ENCODE measurements around the gene NCSTN.
"Not testable (repeated sequence)": the region's sequence is repeated elsewhere in the genome, so short reads cannot be mapped to it uniquely, and the experiment has no call there.

Gene NCSTN

DNA sequence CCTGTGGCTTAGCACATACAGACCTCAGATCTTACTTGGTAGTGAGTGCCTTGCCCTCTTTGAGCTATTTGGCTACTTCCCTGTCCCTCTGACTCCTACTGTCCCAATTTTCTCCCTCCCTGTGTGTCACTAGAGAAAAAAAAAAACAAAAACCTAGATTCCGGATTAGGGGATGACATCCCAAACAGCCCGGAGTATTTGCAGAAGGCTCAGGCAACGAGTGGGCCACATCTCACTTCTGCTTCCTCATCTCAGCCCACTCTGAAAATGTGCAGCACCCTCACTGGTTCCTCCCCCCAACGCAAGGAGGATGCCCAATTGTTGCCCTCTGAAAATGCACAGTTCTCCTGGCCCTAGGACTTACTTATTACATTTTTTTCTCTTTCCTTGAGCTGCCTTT, 28.6 kb downstream of the NCSTN start:
- DNase-seq (ENCODE audit: low spot score): no peak

DNA sequence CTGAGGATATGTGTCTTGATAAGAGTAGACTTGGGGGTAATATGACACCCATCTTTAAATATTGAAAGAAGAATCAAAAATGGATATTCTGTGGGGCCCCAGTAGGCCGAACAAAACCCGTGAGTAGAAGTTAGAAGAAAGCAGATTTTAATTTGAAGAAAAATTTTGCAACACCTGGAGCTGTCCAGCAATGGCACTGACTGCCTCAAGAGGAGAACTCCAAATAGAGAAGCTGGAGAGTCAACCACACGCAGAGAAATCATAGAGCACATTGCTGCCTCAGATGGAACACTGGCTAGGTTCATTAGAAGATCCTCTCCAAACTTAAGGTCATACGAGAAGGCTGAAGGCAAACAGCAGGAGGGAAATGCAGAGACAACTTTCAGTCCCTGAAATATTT, 30.5 kb downstream of the NCSTN start:
- DNase-seq (ENCODE audit: low spot score): no peak

DNA sequence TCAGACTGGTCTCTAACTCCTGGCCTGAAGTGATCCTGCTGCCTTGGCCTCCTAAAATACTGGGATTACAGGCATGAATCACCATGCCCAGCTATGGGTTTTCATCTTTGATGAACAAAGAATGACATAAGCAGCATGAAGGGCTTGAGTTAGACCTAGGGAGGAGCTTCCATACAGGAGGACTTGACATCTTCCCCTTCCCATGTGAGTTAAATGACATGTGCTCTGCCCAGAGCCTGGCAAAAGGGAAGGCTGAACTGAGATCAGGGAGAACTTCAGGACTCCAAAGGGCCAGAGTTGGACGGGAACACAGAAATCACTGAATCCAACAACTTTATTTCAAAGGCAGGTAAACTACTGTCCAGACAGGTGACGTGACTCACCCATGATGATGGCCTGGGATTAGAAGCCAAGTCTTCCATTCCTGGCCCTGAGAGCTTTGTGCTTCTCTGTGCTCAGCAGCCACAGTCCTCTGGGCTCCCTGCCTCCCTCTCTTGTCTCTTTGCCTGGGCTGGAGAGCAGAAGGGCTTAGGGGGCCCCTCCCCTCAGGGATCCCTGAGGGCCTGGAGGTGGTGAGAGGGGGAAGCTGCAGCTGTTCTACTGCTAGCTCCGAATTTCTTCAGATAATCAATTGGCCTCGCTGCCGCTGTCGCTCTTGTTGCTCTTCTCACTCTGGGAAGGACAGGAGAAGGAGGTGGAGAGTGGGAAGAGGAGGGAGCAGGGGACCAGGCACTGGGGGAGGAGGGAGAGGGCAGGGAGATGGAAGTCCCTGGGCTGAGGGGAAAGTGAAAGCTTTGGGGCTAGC, 31.3 kb downstream of the NCSTN start:
- no peak for DNase-seq (ENCODE audit: low spot score)

DNA sequence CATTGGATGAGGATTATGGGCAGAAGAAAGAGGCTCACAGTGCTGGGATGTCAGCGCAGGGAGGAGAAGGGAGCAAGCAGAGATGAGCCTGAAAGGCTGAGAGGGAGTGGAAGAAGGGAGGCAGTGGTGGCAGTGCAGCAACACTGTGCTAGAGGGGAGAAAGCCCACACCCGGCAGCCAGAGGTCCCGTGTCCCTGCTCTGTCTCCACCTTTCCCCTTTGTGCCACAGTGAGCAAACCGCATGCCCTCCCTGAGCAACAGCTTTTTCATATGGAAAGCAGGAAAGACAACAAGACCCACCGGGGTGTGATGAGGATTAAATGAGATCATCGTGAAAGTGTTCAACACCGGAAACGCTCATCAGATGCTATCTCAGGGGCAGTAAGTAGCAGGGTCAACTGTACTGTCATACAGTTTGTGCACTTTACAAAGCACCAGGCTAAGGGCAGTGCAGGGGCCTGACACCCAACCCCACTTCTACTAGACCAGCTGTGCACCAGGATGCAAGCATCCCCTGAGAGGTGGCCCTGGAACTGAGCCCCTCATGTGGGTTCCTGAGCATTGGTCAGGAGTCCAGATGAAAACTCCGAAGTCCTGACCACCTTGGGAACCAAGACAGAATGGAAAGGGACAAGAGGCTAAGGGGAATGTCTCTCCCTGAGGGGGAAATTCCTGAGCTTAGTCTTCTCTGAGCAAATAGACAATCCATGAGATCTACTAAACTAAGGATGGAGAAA, 32.8 kb downstream of the NCSTN start:
- DNase-seq (ENCODE audit: low spot score): peak; percentile 30

DNA sequence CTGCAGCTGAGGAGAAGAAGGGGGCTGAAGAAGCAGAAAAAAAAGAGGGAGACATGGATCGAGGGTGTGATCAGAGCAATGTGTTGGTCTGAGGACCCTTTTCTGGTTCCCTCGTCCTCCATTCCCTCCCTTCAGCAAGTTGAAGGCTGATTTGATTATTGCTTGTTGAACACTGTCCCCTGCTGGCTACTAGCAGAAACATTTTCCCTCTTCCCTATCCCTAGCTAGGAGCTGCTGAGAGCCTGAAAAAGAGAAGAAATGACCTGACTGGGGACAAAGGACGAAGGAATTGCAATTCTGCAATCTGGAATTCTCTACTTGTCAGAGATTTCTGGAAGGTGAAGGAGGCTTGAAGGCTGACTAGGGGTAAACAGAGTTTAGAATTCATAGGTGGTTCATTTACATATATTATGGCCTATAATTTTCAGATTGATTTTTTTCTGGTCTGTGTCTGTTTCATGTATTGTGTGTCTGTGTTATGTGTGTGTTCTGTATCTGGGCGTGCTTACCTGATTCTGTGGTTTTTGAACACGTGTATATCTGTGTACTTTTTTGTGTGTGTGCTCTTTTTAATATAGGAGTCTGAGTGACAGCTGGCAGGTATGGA, 33.4 kb downstream of the NCSTN start:
- peak; percentile 77 for DNase-seq (ENCODE audit: low spot score)

DNA sequence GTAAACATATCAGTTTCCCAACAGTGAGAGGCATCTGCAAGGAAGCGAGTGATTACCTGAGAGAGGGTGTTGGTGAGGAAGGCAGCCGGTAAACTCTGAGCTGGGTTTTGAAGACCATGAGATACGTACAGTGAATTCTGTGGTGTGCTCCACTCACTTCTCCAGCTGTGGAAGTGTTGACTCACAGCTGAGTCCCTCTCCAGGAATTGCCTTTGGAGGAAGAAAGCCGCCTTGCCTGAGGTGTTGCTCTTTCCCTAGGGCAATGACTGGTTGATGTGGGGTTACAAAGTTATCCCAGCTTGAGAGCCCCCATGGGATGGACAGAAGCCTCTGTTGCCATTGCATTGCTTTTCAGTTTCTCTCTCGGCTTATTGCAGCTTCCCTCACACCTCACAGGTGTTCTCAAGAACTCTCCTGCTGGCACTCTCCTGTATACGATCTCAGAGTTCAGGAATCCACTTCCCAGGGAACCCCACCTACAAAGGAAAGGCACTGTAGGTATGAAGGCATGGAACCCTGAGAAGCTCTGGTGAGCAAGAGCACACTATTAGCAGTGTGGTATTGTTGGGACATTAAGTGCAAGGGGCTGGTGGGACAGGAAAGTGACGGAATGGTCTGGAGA, 34.5 kb downstream of the NCSTN start:
- DNase-seq (ENCODE audit: low spot score): peak; percentile 67

DNA sequence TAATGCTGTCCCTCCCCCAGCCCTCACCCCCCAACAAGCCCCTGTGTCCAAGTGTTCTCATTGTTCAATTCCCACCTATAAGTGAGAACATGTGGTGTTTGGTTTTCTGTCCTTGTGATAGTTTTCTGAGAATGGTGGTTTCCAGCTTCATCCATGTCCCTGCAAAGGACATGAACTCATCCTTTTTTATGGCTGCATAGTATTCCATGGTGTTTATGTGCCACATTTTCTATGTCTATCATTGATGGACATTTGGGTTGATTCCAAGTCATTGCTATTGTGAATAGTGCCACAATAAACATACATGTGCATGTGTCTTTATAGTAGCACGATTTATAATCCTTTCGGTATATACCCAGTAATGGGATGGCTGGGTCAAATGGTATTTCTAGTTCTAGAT, 41.6 kb downstream of the NCSTN start:
- DNase-seq (ENCODE audit: low spot score): not testable (repeated sequence)

DNA sequence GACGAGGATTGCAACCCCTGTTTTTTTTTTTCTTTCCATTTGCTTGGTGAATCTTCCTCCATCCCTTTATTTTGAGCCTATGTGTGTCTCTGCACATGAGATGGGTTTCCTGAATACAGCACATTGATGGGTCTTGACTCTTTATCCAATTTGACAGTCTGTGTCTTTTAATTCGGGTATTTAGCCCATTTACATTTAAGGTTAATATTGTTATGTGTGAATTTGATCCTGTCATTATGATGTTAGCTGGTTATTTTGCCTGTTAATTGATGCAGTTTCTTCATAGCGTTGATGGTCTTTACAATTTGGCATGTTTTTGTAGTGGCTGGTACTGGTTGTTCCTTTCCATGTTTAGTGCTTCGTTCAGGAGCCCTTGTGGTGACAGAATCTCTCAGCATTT, 45.2 kb downstream of the NCSTN start:
- DNase-seq (ENCODE audit: low spot score): not testable (repeated sequence)

DNA sequence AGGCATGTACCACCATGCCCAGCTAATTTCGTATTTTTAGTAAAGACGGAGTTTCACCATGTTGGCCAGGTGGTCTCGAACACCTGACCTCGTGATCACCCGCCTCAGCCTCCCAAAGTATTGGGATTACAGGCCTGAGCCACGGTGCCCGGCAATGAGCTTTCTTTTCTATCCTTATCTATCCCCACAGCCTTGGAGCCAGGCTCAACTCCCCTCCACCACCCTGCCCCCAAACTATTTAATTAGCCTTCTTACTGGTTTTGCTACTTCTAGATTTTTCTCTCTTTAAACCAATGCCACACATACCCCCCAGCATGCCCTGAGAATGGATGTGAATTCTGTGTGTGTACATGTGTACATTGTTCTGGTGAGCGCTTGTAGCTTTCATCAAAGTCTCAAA, 51.5 kb downstream of the NCSTN start:
- DNase-seq (ENCODE audit: low spot score): no peak

DNA sequence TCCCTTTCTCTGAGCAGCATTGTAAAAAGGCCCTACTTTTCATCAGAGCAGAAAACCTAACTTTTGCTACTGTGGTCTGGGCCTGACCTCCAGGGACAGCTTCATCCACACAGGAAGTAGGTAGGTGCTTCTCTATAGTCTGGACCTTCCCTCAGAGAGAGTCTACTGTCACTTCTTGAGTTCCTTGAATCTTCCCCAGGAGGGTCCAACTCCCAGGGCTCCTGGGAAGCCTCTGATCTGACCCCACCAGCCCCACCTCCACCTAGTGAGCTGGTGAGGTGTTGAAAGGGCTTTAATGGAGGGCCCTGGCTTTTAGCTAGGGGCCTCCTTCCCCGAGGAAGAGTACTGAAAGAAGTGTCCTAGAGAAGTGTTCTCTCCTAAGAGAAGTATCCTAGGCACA, 54.5 kb downstream of the NCSTN start:
- no peak for DNase-seq (ENCODE audit: low spot score)

DNA sequence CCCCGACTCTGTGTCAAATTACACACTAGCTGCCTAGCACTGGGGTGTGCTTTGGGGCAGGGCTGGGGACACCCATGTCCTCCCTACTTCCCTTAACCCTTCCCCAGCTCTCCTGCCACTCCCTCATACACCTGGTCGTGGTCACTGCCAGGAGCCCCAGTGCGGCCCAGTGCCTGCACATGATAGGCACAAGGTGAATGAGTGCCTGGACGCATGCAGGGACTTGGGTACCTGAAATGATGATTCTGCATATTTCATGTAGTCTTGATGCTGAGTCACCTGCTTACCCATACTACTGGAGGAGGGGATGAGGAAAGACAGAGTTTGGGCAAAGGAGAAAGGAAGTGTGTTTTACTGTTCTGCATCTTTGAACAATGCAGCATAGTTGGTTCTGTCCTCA, 55.6 kb downstream of the NCSTN start:
- no peak for DNase-seq (ENCODE audit: low spot score)

DNA sequence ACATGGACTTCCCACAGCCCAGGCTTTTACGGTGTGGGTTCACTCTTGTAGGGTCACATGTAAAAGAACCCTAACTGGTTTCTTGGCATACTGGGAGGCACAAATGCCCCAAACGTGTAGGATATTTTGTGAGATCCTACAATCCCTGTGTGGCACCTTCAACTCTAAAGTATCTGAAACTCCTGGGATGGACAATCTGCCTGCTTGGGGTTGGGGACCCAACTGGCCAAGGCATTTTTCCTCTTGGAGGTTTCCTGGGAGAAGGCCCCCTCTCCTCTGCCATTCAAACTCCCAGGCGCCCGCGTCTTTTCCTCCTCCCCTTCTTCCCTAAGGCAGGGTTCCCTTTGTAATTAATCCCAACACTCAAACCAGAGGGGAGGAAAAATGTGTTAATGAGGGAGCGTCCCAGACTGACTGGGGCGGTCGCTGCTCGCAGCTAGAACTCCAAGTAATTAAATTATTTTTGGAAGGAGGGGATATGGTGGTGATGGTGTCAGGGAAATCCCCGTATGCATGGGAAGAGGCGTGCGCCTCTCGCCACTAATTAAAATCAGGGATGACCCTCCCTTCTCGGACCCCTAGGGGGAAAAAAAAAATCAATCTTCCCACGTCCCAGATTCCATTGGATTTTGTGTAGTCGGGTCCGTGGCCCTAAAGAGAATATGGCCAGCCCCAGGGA, 56.5 kb downstream of the NCSTN start:
- no peak for DNase-seq (ENCODE audit: low spot score)

DNA sequence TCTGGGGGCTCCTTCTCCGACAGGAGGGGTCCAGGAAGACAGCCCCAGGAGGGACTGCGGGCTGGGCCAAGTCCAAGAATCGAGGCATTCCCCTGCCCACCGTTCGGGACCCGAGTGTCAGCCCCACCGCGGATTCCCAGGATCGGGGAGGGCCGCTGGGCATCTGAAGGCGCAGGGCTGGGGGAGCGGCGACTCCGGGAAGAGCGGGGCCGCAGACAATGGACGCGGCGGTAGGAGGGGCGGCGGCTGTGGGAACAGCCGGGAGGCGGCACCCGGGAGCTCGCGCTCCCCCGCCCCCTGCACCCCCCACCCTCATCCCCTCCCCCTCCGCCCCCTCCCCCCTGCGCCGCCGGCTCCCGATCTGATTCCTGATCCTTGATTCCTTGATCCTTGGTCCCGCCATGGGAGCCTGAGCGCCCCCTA, 57.1 kb downstream of the NCSTN start, which contains the start of gene VANGL2:
Gene VANGL2, plus strand, starts transcription at position 342 of the 423 bp plus-strand sequence. CDS start 15,274 bp downstream, outside the sequence.
- peak; percentile 33 for DNase-seq (ENCODE audit: low spot score)

DNA sequence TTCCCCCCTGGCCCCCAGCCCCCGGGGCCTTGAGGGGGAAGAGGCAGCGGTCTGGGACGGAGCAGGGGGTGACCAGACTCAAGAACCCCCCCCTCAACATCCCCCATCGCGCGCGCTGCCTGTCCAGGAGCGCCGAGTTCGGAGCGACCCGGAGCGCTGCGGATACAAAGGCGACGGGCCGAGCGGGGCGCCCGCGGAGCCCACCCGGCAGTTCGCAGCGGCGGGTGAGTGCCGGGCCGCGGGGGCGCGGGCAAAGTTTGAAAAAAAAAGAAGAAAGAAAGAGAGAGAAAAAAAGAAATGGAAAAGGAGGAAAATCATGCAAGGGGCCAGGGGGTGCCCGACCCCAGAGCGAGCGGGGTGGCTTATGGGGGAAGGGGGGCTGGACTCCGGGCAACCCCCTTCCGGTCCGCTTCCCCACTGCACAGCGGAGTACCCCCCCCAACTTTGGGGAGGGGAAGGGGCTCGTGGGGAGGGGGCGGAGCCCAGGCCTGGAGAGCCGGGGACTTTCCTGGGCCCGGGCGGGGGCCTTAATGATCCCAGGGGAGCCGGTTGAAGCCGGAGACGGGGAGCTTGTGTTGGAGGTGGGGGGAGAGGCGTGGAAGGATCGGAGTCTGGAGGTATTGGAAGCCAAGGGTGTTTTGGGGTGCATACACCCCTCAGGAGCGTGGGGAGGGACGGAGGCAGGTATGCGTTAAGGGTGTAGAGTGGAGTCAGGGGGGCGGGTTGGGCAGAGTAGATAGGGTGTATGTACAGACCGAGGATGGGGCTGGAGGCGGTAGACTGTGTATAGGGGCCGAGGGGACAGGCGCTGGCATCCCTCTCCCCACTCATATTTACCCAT, 57.7 kb downstream of the NCSTN start:
- no peak for DNase-seq (ENCODE audit: low spot score)

DNA sequence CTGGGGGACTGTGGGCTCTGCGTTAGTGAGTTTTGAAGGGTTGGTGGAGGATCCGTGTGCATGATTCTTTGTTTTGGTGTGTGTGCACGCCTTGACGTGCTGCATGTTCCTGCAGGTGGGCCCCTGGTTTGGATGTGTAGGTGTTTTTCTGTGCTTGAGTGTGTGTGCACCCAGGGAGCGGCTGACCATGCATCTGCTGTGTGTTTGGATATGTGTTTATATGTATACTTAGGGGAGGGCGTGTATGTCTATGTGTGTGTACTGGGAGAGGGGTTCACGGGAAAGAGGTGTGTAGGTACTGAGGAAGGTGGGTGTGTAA, 58.3 kb downstream of the NCSTN start:
- no peak for DNase-seq (ENCODE audit: low spot score)

DNA sequence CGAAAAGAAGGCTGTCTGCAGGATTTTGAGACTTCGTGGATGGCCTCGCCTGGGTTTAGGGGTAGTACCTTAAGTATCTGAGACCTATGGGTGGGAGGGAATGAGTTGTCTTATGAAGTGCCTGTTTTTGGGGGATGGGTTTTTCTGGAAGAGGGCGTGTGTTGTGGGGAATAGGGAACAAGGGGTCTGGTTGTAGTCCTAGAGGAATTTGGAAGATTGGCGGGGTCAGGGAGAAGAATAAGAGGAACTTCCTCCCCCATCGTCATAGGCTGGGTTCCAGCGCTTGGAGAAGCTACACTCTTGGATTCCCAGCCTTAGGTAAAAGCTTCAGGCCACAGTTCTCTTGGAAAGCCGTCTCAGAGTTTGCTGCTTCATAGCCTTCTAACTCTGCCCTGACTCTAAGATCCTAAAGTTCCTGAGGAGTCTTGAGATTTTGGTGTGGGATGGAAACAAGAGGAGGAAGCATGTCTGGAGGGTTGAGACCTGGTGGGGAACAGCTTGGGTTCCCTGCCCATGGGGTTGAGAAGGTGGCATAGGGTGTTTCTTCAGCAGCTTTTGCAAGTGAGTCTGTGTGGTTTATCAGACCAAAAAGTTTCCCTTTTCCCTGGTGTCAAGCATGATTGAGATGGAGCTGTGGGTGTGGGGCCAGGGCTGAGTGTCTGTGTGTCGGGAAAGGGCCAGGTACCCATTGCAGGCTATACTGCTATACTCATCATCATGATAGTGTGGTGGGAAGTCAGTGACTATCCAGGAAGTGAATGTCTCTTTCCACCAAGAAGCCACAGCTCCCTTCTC, 59.0 kb downstream of the NCSTN start:
- DNase-seq (ENCODE audit: low spot score): no peak

DNA sequence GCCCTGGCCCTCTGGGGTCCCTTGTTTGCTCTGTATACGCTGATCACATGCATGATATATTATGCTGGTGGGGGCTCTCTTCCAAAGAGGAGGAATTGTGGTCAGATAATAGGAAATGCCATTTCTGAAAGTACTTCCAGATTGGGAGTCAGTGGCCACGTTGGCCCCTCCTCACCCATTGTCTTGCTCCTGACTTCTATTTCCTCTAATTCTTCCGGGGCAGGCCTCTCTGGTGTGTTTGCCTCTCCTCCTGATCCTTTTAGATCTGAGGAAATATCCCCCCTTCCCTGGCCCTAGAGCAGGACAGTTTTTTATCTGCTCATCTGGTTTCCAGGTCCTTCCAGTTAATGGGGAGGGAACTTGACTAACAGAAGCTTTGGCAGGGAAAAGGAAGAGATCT, 60.1 kb downstream of the NCSTN start:
- no peak for DNase-seq (ENCODE audit: low spot score)

DNA sequence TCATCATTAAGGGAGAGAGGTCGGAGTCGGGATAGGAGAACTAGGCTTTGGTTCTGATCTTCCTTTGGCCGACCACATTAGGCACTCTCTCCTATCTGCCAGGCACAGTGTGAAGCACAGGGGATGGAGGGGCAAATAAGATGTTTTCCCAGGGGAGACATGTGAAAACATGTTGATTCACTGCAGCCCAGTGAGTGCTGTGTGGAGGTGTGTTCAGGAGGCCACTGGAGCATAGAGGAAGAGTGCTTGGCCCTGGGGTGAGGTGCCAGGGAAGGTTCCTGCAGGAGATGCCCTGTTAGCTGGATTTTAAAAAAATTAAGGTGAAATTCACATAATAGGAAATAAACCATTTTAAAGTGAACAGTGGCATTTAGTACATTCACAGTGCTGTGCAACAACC, 60.9 kb downstream of the NCSTN start:
- no peak for DNase-seq (ENCODE audit: low spot score)

DNA sequence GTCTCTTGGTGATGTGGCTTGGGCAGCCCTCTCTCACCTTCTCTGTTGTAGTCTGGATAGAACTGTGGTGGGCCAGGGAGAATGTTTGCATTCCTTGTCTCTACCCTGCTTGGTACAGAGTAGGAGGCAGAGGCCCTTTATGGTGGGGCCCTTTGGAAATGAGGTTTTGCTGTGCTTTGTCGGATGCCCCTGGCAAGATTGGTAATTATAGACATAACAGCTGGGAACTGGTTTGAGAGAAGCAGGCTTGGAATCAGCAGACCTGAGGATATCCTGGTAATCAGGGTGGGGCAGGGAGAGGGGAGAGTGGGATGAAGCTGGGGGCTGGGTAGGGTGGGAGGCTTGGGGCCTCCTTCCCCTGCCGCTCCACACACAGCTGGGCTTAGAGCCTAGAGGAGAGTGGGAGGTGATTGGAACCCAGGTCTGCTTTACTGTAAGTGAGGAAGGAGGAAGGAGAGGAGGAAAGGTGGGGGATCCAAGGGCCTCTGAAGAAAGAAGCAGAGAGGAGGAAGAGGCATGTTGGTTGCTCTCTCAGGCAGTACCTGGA, 62.2 kb downstream of the NCSTN start:
- no peak for DNase-seq (ENCODE audit: low spot score)

Measured in AG08395 (cell line).